Natural killer cell (primary cell): ENCODE data around the gene NACAD. TPM values are rescaled to one million over a fixed set of nuclear protein-coding genes. Genes with fewer than 3 reads are reported as not detected.

Experiments used
- ATAC-seq, 3 donors: fragments of 150-1000 bp in 2 of 3; fragments of 200-7000 bp in 1 of 3; cut with Tn5 transposase; 1 replicate in 1 of 3; 2 replicates in 2 of 3; pipeline ENCODE4 v1.10.0; 2021; ENCODE audit warnings: mild to moderate bottlenecking in 2 of 3, moderate library complexity in 2 of 3
- DNase-seq, 2 donors: peaks; one replicate each; pipeline versions ENCODE4 v3.0.0 to v3.0.0-alpha.2; 2013 to 2021; ENCODE audit warnings: mixed read lengths in 1 of 2
- H3K27ac ChIP-seq: one replicate; pipeline ENCODE4 v1.5.1; 2013; ENCODE audit warnings: mild to moderate bottlenecking, low read length
- H3K27me3 ChIP-seq: one replicate; pipeline ENCODE4 v1.6.1; 2013; ENCODE audit warnings: low read length; ENCODE audit not compliant: control insufficient read depth, insufficient read depth
- H3K36me3 ChIP-seq: one replicate; pipeline ENCODE4 v1.6.1; 2013; ENCODE audit warnings: low read length; ENCODE audit not compliant: control insufficient read depth, insufficient read depth
- H3K4me1 ChIP-seq: one replicate; pipeline ENCODE4 v1.6.1; 2013; ENCODE audit warnings: low read length; ENCODE audit not compliant: control insufficient read depth, insufficient read depth
- H3K4me3 ChIP-seq: one replicate; pipeline ENCODE4 v1.5.1; 2013; ENCODE audit warnings: low read length
- H3K9me3 ChIP-seq: one replicate; pipeline ENCODE4 v1.6.1; 2013; ENCODE audit warnings: low read length; ENCODE audit not compliant: control insufficient read depth, insufficient read depth
- H3K27ac Mint-ChIP-seq, 2 donors: one replicate each; pipeline ENCODE4 v1.8.0; 2022; ENCODE audit warnings: mild to moderate bottlenecking in 2 of 2, mixed read lengths in 2 of 2, moderate library complexity in 1 of 2
- H3K27me3 Mint-ChIP-seq, 2 donors: one replicate each; pipeline ENCODE4 v1.8.0; 2022; ENCODE audit warnings: low read depth in 2 of 2, mixed read lengths in 2 of 2
- H3K36me3 Mint-ChIP-seq: one replicate; pipeline ENCODE4 v1.8.0; 2022; ENCODE audit warnings: mixed read lengths
- H3K4me1 Mint-ChIP-seq, 2 donors: one replicate each; pipeline ENCODE4 v1.8.0; 2022; ENCODE audit warnings: mixed read lengths in 2 of 2
- H3K4me3 Mint-ChIP-seq: one replicate; pipeline ENCODE4 v1.8.0; 2022; ENCODE audit warnings: mild to moderate bottlenecking, moderate library complexity, mixed read lengths
- H3K9me3 Mint-ChIP-seq, 2 donors: one replicate each; pipeline ENCODE4 v1.8.0; 2022; ENCODE audit warnings: mixed read lengths in 2 of 2
- CTCF ChIP-seq: fragments of 200-600 bp; IDR thresholded peaks from one replicate; pipeline ENCODE4 v1.8.0; 2022; ENCODE audit warnings: antibody characterized with exemption
- WGBS: methylation state at CpG from one replicate; pipeline ENCODE4 v1.1.7; 2013; ENCODE audit warnings: missing lambda C conversion rate; ENCODE audit not compliant: insufficient coverage; 5-methylcytosine and 5-hydroxymethylcytosine counted together
- intact Hi-C: fragments of 100-400 bp; cut with micrococcal nuclease; formaldehyde crosslinking; loops from one replicate; pipeline ENCODE4 v1.14.2; 2022
- total RNA-seq, 4 donors: library from RNA; stranded (reverse); fragments of 120-200 nt in 1 of 4; gene quantifications; one replicate each; pipeline versions ENCODE4 v1.2.3 to v1.2.4, GENCODE V29; 2013 to 2022

The NACAD gene
- total RNA-seq, 3 donors from 2014 or later (not counting 1 experiment from before 2014, with no cell fraction given), result 0.75 to 1.7 (median 0.78) TPM

- 87% methylated on average over 17 of the region's 17 CpGs for WGBS
- H3K4me1 Mint-ChIP-seq, result peaks cover 59 to 70% of the 10 kb centered on the region in 2 donors
These were observed 15.6 kb downstream of the NACAD start for GRCh38 chr7:45073031-45073785.

GRCh38 chr7:45072131-45073030 is 16.4 kb downstream of the NACAD start:
- peaks cover 69% of the 10 kb centered on the region for H3K4me1 ChIP-seq
- peaks cover 62 to 71% of the 10 kb centered on the region in 2 donors for H3K4me1 Mint-ChIP-seq
- no peaks in the 10 kb centered on the region for H3K27me3 Mint-ChIP-seq
- WGBS, result 90% methylated on average over 10 of the region's 13 CpGs
- H3K27ac ChIP-seq, result no peak overlapping the region
- no peaks in the 10 kb centered on the region for H3K9me3 ChIP-seq
- H3K27me3 ChIP-seq, result no peaks in the 10 kb centered on the region
- H3K36me3 Mint-ChIP-seq, result no peaks in the 10 kb centered on the region
- ATAC-seq, result no peak
- intact Hi-C loops, result loop anchor here (10.0 kb wide), 1 partner anchor 48 kb away; no protein-coding TSS in a partner anchor
- peak overlapping the region; percentile 62 to 92 for H3K27ac Mint-ChIP-seq
- no peak for DNase-seq
- no peaks in the 10 kb centered on the region for H3K9me3 Mint-ChIP-seq
- no peak for TF ChIP-seq CTCF
- H3K4me3 Mint-ChIP-seq, result no peak overlapping the region
- peaks cover 97% of the 10 kb centered on the region for H3K36me3 ChIP-seq
- no peak overlapping the region for H3K4me3 ChIP-seq

More at GRCh38 chr7:45073031-45073785, 15.6 kb downstream of the NACAD start:
- ATAC-seq (no peak), DNase-seq (no peak)
- Mint-ChIP-seq H3K9me3 (no peaks in the 10 kb centered on the region), H3K27ac (peak overlapping the region; percentile 88 to 92), H3K36me3 (no peaks in the 10 kb centered on the region), H3K4me3 (no peak overlapping the region), H3K27me3 (no peaks in the 10 kb centered on the region)
- no peaks in the 10 kb centered on the region for H3K9me3 ChIP-seq
- peaks cover 62% of the 10 kb centered on the region for H3K4me1 ChIP-seq
- no peak for TF ChIP-seq CTCF
- H3K27me3 ChIP-seq, result no peaks in the 10 kb centered on the region
- intact Hi-C loops, result loop anchor here (10.0 kb wide), 1 partner anchor 48 kb away; no protein-coding TSS in a partner anchor
- no peak overlapping the region for H3K4me3 ChIP-seq
- no peak overlapping the region for H3K27ac ChIP-seq
- peaks cover 95% of the 10 kb centered on the region for H3K36me3 ChIP-seq

GRCh38 chr7:45071528-45071927 is 17.2 kb downstream of the NACAD start:
- no peak for TF ChIP-seq CTCF
- H3K4me3 Mint-ChIP-seq, result no peak overlapping the region
- WGBS, result 85% methylated on average over 3 of the region's 3 CpGs
- peaks cover 91% of the 10 kb centered on the region for H3K36me3 ChIP-seq
- H3K27me3 ChIP-seq, result no peaks in the 10 kb centered on the region
- H3K9me3 Mint-ChIP-seq, result no peaks in the 10 kb centered on the region
- H3K9me3 ChIP-seq, result no peaks in the 10 kb centered on the region
- no peaks in the 10 kb centered on the region for H3K36me3 Mint-ChIP-seq
- no peak overlapping the region for H3K27ac ChIP-seq
- intact Hi-C loops, result loop anchor here (10.0 kb wide), 1 partner anchor 47 kb away; no protein-coding TSS in a partner anchor
- H3K4me1 ChIP-seq, result peaks cover 61% of the 10 kb centered on the region
- H3K4me1 Mint-ChIP-seq, result peaks cover 56 to 68% of the 10 kb centered on the region in 2 donors
- ATAC-seq (no peak), DNase-seq (no peak)
- H3K27me3 Mint-ChIP-seq, result no peaks in the 10 kb centered on the region
- H3K27ac Mint-ChIP-seq, result peak overlapping the region; percentile 62 to 92
- no peak overlapping the region for H3K4me3 ChIP-seq
